ENCODE results near the gene PLCH1. TPM values are rescaled to one million over a fixed set of nuclear protein-coding genes. Genes with fewer than 3 reads are reported as not detected.

Gene PLCH1
- total and polyA plus RNA-seq, 2 of the 8 experiments (the other 6 are each of a cell fraction or from before 2014, with no cell fraction given), result 5.8 to 17.2 TPM

GRCh38 chr3:155675094-155675493 is 69.8 kb downstream of the PLCH1 start (continued):
- no peak for TF ChIP-seq POLR2AphosphoS5 (IDR thresholded peaks at IDR 0.05; ENCODE audit: low read depth, low read length)

All from H1 (cell line).